GM19035 (cell line): ENCODE measurements around the gene AFM.

Experiments used
- ATAC-seq: cut with Tn5 transposase; IDR thresholded peaks from one replicate; pipeline ENCODE4 v1.9.1; 2021; ENCODE audit not compliant: unreplicated experiment

AFM gene

DNA sequence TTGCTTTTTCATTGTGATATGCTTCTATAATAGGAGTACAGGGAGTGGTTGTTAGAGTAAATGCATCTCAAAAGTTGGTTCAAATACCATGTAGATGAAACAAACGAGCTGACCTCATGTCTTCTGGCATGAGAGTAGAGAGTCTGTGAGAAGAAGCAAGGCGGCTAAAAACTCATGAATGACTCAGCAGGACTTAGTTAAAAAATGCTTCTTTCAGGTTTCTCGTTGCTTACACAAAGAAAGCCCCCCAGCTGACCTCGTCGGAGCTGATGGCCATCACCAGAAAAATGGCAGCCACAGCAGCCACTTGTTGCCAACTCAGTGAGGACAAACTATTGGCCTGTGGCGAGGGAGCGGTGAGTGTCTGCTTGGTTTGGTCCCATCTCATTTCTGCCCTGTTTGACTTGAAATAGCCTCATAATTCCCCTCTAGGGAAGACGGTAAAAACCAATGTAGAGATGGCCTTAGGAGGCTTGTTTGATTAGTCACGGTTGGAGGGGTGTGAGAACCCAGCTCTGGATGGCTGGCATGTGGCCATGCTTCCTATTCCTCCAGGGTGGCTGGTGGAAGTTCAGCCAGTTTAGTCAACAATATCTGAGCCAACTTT is 31.0 kb upstream of the AFM start:
- ATAC-seq: no peak

DNA sequence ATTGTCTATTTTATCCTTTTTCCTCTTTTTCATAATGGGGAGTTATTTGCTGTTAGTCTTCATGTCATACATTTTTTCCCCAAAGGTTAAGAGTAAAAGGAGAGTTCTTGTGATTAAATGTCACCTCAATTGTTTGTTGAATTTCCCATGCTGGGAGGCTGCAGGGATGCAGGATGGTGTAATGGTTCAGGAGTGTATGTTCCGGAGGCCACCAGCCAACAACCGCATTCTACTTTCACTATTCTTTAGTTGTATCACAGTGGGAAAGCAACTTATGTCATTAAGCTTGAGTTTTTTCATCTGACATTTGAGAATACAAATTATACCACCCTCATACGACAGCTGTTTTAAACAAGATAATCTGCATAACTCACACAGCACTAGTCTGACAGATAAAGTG is 30.1 kb upstream of the AFM start:
- no peak for ATAC-seq

DNA sequence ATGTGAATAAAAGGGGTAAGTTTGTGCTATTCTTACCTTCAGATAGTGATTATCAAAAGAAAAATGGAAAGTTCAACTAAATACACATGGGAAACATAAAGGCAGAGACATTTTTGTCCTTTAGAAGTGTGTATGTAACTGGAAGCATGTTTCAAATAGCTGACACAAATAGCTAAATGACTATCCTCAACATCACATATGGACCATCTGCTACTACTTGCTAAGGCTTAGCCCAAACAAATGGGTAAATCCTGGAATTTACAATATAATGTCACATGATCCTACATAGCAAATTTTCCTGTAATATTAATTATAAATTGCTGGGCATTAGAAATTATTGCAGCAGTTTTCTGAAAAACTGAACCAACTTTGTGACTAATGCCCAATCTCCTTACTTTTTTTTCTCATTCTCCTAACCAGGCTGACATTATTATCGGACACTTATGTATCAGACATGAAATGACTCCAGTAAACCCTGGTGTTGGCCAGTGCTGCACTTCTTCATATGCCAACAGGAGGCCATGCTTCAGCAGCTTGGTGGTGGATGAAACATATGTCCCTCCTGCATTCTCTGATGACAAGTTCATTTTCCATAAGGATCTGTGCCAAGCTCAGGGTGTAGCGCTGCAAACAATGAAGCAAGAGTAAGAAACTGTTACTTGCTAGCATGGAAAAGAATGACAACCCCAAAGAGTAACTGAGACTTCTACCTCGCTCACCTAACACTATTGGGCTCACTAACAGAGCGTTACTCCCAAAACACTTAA is 29.4 kb upstream of the AFM start:
- no peak for ATAC-seq

DNA sequence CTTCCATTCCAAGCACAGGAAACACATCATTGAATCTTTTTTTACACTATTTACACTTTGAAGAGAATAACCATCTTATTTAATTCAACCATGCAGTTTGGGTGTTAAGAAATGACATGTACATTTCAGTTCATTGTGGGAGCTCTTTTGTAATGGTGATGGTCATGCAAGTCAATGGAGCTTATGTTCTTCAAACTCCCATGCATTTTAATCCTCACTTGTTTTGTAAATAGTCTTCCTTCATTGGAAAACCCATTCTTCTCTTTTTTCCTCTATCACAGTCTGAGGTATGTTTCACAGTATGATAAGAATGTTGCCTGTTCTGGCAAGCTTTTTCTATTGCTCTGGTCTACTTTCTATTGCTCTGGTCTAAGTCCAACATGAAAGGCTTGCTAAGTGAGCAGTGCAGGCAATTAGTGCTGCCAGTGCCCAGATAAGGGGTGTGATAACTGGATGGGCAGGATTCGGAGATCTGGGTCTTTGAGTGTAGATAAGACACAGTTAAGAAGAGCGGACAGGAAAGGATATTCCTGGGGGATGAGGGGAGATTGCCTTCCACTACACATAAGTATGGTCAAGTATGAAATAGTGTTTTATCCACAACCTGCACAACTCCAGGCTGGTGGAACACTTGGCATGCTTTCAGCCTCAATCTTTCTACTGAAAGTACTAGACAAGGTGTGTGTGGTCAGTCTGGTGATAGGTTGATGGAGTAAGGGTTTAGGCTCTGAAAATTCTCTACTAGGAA is 28.4 kb upstream of the AFM start:
- ATAC-seq: no peak

DNA sequence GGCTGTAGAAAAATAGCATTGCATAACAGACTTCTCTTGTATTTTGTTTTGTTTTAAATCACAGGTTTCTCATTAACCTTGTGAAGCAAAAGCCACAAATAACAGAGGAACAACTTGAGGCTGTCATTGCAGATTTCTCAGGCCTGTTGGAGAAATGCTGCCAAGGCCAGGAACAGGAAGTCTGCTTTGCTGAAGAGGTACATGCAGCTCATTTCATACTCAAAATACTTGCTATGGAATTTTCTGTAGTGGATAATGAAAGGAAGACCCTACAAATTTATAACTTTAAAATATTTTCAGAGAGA is 27.9 kb upstream of the AFM start:
- no peak for ATAC-seq

DNA sequence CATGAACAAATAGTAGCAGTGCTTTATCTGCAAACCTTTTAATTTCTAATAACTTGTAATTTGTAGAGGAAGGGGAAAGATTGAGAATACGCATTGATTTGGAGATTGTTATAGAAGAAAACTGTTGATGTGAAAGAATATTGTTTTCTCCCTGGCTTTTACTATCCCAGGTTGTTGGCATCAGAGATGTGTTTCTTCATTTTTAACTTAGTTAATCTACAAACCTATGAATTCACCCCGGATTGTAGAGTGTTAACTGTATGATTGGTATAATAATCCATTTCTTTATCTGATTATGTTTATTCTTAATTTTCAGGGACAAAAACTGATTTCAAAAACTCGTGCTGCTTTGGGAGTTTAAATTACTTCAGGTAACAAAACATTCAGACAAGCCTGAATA is 26.6 kb upstream of the AFM start:
- no peak for ATAC-seq

DNA sequence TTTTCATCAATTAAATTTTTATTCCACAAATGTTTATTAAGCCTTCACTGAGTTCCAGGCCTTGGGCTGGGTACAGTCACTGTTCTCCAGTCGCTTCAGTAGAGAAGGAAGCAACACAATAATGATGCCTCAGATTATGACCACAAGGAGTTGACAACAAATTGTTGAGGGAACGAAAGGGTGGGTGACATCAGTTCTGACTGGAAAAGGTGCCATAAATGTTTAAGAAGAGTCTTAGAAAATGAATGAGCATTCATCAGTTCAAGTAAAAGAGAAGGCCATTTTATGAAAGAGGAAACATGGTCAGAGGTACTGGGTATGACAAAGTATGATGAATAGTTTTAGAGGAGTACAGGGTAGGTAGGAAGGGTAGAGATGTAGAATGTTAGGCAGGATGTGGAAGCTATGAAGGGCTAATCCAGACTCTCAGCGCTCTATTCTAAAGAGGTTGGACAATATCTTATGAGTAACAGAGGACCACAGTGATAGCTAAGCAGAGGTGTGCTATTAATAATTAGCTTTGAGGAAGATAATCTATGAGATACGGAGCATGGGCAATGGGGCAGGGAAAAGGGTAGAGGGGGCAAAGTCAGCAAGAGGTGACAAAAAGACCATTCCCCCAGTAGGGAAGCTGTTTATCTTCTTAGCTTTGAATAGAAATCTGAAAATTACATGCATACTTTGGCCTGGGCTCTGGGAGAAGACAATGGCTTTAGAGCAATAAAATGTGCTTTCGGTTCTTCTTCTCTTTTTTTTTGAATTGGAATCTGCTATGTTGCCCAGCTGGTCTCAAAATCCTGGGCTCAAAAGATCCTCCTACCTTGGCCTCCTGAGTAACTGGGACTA is 25.1 kb upstream of the AFM start:
- ATAC-seq: no peak

DNA sequence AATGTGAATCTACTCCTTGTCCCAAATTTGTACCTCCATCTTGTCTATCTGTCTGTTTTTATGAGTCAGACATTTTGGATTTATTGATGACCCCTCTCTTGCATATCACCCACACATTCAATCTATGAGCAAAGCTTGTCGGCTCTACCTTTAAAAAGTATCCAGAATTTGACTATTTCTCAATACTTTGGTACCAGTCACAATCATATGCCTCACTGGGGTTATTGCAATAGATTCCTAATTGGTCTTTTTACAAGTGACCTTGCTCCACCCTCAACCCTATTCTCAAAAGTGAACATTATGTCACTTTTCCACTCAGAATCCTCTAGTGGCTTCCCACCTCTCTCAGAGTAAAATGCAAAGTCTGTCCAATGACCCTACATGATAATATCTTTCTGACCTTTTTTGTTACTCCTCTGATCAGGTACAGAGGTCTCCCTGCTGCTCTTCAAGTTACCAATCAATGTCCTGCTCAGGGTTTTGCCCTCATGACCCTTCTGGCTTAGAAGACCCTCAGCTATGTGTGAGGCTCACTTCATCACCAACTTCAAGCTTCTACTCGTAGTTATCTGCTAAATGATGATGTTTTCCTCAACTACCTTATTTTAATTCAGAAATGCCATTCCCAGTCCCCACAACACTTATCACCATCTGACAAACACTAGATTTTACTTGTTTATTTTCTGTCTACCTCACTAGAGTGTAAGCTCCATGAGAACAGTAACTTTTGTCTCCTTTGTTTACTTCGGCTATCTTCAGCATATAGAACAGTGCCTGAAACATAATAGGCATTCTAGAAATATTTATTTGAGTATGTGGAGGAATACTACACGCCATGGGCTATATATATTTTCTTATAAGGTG is 23.1 kb upstream of the AFM start:
- no peak for ATAC-seq

DNA sequence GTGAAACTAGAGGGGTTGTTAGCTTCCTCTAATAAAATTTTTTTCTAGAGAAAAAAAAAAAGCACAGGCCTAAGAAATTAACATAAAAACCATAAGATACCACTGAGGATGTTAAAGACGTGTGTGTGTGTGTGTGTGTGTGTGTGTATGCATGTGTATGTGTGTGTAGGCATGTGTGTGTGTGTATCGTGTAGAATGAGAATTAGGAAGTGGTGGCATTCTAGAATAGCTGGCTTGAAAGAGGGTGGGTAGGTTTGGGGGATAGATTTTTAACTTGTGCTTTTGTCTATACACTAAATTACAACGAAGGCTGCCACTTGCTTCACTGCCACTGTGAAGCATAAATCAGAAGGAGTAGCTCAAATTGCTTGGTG is 22.5 kb upstream of the AFM start:
- no peak for ATAC-seq

DNA sequence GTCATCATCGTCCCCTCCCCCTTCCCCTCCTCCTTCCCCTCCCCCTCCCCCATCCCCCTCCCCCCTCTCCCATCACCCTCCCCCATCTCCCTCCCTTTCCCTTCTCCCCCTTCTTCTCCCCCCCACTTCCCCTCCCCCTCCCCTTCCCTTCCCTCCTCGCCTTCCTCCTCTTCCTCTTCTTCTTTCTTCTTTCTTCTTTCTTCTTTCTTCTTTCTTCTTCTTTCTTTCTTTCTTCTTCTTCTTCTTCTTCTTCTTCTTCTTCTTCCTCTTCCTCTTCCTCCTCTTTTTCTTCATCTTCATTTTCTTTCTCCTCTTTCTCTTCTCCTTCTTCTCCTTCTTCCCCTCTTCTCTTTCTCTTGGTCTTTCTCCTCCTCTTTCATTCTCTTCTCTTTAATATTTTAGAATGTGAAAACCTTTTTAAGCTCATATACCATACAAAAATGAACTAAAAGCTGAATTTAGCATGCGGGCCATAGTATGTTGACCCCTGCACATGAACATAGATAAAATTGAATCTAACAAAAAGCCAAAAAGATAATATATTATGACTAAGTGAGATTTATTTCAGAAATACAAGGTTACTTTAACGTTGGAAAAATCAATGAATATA is 20.5 kb upstream of the AFM start:
- ATAC-seq: no peak

DNA sequence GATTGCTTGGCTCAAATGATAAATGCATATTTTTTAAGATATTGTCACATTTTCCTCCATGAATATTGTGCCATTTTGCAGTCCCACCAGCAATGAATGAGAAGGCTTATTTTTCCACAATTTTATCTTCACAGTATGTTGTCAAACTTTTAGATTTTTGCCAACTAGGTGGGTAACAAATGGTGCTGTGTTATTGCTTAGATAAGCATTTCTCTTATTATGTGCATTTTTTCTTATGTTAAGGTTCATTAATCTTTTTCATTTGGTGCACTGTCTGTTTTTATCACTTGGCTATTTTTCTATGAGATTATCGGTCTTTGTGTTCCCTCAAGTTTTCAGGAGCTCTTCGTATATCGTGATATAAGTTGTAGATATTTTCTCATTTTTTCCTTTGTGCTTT is 13.4 kb upstream of the AFM start:
- ATAC-seq: no peak

DNA sequence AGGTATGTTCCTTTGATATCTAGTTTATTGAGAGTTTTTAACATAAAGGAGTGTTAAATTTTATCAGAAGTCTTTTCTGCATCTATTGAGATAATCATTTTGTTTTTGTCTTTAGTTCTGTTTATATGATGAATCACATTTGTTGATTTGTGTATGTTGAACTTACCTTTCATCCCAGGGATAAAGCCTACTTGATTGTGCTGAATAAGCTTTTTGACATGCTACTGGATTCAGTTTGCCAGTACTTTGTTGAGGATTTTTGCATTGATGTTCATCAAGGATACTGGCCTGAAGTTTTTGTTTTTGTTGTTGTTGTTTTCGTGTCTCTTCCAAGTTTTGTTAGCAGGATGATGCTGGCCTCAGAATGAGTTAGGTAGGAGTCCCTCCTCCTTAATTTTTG is 10.8 kb upstream of the AFM start:
- no peak for ATAC-seq

DNA sequence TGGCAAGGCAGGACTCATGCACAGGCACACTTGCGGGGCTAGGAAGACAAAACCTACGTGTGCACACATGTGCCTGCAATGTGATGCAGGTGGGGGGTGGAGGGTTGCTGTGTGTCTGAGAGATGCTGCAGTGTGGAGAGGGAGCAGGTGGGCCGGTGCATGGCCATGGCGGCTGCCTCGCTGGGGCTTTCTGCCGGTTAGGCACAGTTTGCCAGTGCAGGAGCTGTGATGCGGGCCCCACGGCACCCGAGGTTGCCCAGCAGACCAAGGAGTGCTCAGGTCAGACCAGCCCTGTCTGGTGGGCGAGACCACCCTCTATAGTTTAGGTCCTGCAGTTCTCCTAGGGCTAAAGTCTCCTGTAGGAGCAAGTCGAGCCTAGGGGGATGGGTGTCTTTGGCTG is 4.4 kb upstream of the AFM start:
- ATAC-seq: no peak

DNA sequence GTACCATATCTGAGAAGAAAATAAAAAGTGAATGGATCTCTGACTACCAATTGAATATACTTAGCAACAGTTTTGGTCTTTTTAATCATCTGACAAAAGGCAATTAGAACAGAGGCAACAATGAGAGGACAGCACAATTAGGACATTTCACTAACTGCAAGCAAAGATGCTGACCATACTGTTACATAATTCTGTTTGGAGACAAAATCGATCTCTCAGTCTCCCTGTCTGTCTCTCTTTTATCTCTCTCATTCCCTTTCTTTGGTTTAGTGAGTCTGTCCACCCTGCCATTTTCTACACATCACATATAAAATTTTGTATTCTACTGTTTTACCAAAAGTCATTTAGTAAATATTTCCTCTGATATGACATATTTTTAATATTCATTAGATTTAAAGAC is 2.2 kb upstream of the AFM start:
- no peak for ATAC-seq

DNA sequence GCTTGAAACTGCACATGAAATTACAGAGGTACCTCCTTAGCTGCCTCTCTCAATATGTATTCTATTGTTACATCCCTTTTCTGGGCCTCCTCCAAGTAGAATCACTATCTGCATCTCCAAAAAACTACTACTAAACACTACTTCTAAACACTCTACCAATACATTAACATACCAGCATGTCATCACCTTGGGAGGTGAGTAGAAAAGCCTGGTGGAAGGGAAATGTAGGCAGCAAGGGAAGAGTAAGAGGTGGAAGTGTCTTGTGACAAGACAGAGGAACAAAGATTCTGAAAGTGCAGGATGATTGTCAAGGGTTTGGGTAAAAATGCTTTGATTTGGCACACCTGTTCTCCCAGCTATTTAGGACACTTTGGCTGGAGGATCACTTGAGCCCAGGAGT is 3.5 kb downstream of the AFM start:
- ATAC-seq: no peak

DNA sequence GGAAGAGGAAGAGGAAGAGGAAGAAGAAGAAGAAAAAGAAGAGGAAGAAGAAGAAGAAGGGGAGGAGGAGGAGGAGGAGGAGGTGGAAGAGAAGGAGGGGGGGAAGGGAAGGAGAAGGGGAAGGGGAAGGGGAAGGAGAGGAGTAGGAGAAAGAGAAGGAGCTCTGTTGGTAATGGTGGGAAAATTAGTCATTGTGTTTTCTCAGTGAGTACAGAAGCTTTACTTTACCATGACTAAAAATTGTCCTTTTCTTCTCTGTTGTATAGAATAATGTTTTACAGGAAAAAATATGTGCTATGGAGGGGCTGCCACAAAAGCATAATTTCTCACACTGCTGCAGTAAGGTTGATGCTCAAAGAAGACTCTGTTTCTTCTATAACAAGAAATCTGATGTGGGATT is 4.1 kb downstream of the AFM start:
- no peak for ATAC-seq

DNA sequence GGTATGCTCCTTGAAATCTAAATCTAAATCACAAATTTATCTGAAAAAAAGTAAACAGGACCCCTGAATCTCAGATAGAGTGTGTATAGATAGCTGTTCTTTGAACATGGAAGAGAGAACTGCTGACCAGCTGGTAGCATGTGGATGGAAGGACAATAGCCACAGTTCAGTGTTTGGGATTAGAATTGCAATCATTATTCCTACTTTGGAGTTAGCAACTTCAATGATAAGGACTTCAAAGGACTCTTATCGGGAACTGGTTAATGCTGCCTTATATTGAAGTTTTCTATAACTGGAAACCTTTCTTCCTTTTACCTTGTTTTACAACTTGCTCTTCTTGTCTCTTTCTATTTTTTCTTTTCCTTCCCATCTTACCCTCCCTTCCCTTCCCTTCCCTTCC is 5.0 kb downstream of the AFM start:
- no peak for ATAC-seq

DNA sequence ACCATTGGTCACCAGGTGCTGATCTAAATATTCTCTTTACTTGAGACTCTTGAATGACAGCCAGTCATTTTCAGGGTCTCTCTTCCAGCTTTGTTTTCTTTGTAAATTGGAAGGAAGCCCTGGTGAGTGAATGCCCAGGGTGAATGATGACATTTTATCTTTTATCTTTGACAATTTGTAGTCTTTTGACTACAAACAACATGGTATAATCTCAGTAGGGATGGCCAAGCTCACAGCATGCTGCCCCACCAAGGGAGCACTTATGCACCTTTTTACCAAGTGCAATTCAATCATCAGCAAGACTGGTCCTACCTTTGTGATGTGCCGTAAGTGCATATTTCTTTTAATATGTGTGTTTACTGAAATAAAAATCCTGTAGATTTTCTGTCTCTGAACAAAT is 5.7 kb downstream of the AFM start:
- ATAC-seq: no peak

DNA sequence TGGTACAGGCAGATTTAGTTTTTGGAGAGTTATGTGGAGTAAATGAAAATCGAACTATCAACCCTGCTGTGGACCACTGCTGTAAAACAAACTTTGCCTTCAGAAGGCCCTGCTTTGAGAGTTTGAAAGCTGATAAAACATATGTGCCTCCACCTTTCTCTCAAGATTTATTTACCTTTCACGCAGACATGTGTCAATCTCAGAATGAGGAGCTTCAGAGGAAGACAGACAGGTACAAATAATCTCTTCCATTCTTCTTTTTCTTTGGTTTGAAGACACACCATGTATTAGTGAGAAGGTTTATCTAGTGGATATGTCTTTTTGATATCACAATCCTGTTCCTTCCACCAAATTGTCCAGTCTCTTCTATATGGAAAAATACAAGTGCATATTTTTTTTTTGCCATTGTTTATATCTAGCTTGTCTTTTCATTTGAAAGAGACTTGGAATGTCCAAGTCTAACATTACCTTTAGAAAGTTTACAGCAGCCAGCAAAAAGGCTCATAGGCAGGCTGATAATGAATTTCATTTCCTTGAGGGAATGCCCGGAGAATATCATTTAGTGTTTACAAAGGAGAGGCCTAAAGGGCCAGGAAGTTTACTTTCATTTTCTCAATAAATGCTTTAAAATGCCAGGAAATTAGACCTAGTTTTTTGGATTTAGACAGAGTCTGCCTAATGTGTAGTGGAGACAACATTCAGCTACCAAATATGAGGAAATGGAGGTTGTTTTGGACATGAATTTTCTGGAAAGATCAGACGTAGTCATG is 18.6 kb downstream of the AFM start:
- no peak for ATAC-seq
